SK-N-SH (cell line): ENCODE results near the gene RBBP8. TPM values are rescaled to one million over a fixed set of nuclear protein-coding genes. Genes with fewer than 3 reads are reported as not detected.

Experiments
- CTCF ChIA-PET: fragments of 300-600, 350-600 bp; formaldehyde crosslinking; extraction: SDS; loops from one replicate; lab custom pipeline; 2021; lab: Yijun Ruan, JAX
- POLR2A ChIA-PET: fragments of 350-600 bp; sonication (Branson Sonifier 250); formaldehyde crosslinking; extraction: SDS; loops from one replicate; lab custom pipeline; 2020; ENCODE audit warnings: antibody characterized with exemption, inconsistent platforms; lab: Yijun Ruan, JAX
- DNase-seq: peaks from one replicate; pipeline ENCODE4 v3.0.0; 2012
- H2AFZ ChIP-seq: fragments of 200-600 bp; sonication (generic); 2 replicates; pipeline ENCODE4 v1.8.1; 2016; ENCODE audit warnings: antibody characterized with exemption, mild to moderate bottlenecking, low read depth
- H3F3A ChIP-seq: fragments of 200-600 bp; sonication (generic); replicated peaks from 2 replicates; pipeline ENCODE3; 2016; ENCODE audit warnings: antibody characterized with exemption, mild to moderate bottlenecking; ENCODE audit not compliant: insufficient read depth
- H3K27ac ChIP-seq, 2 experiments: fragments of 200-500 bp in 1 of 2; fragments of 200-600 bp in 1 of 2; sonication (Bioruptor generic) in 1 of 2; sonication (generic), shearing (Covaris generic) in 1 of 2; 2 replicates each; pipeline versions ENCODE4 v1.5.1 to v1.6.1; 2014 to 2016; ENCODE audit warnings: low read depth in 2 of 2, inconsistent platforms in 1 of 2, low read length in 1 of 2, mild to moderate bottlenecking in 1 of 2, mixed read lengths in 1 of 2
- H3K27me3 ChIP-seq: fragments of 200-600 bp; sonication (generic), shearing (Covaris generic); 2 replicates; pipeline ENCODE4 v1.6.1; 2016; ENCODE audit warnings: mixed run types; ENCODE audit not compliant: insufficient read depth
- H3K36me3 ChIP-seq, 2 experiments: fragments of 200-500 bp in 1 of 2; fragments of 200-600 bp in 1 of 2; sonication (Bioruptor generic) in 1 of 2; sonication (generic) in 1 of 2; replicated peaks in 1 of 2; 2 replicates each; pipeline versions ENCODE3 to v1.5.1; 2014 to 2016; ENCODE audit warnings: low read length in 1 of 2, mild to moderate bottlenecking in 1 of 2; ENCODE audit not compliant: insufficient read depth in 2 of 2, control insufficient read depth in 1 of 2
- H3K4me1 ChIP-seq, 2 experiments: fragments of 200-500 bp in 1 of 2; fragments of 200-600 bp in 1 of 2; sonication (Bioruptor generic) in 1 of 2; sonication (generic), shearing (Covaris generic) in 1 of 2; 2 replicates each; pipeline versions ENCODE4 v1.5.1 to v1.6.1; 2014 to 2016; ENCODE audit warnings: low read depth in 1 of 2, low read length in 1 of 2, mixed run types in 1 of 2; ENCODE audit not compliant: insufficient read depth in 2 of 2, control insufficient read depth in 1 of 2
- H3K4me2 ChIP-seq: fragments of 200-600 bp; sonication (generic), shearing (Covaris generic); 2 replicates; pipeline ENCODE4 v1.6.1; 2017; ENCODE audit warnings: mixed run types
- H3K4me3 ChIP-seq, 2 experiments: fragments of 200-500 bp in 1 of 2; fragments of 200-600 bp in 1 of 2; sonication (Bioruptor generic) in 1 of 2; sonication (generic), shearing (Covaris generic) in 1 of 2; 2 replicates each; pipeline versions ENCODE4 v1.5.1 to v1.8.1; 2014 to 2016; ENCODE audit warnings: low read depth in 2 of 2, inconsistent platforms in 1 of 2, low read length in 1 of 2, mild to moderate bottlenecking in 1 of 2, mixed read lengths in 1 of 2, moderate library complexity in 1 of 2
- H3K79me2 ChIP-seq: fragments of 200-600 bp; sonication (generic); 2 replicates; pipeline ENCODE4 v1.8.1; 2017; ENCODE audit warnings: mild to moderate bottlenecking; ENCODE audit not compliant: insufficient read depth
- H3K9ac ChIP-seq: fragments of 200-600 bp; sonication (generic); 2 replicates; pipeline ENCODE4 v1.6.1; 2017; ENCODE audit warnings: mixed run types
- H3K9me2 ChIP-seq: fragments of 200-600 bp; sonication (generic); 2 replicates; pipeline ENCODE4 v1.6.1; 2017; ENCODE audit warnings: mixed run types
- H3K9me3 ChIP-seq: fragments of 200-600 bp; sonication (generic); 2 replicates; pipeline ENCODE4 v1.6.1; 2017; ENCODE audit warnings: mixed run types, mild to moderate bottlenecking, moderate library complexity
- H4K20me1 ChIP-seq: fragments of 200-600 bp; sonication (generic); 2 replicates; pipeline ENCODE4 v1.6.1; 2017; ENCODE audit warnings: mild to moderate bottlenecking, mixed run types; ENCODE audit not compliant: insufficient read depth
- EP300 ChIP-seq, 2 experiments: IDR thresholded peaks; 2 replicates each; pipeline versions ENCODE4 v1.4.0 to v1.6.1; 2012; ENCODE audit warnings: borderline replicate concordance in 1 of 2, low read depth in 1 of 2, low read length in 1 of 2
- FOSL2 ChIP-seq: IDR thresholded peaks from 2 replicates; pipeline ENCODE4 v1.4.0; 2012; ENCODE audit warnings: low read depth, mild to moderate bottlenecking, moderate library complexity, borderline replicate concordance
- FOXJ3 ChIP-seq: sonication (generic); formaldehyde crosslinking; IDR thresholded peaks from 2 replicates; pipeline ENCODE4 v1.5.1; 2020; ENCODE audit warnings: mild to moderate bottlenecking, missing genetic modification reagents
- GABPA ChIP-seq: IDR thresholded peaks from 2 replicates; pipeline ENCODE4 v1.4.0; 2012; ENCODE audit warnings: low read depth, mild to moderate bottlenecking
- IRF3 ChIP-seq: fragments of 150-350 bp; IDR thresholded peaks from 2 replicates; pipeline ENCODE4 v1.6.1; 2016; ENCODE audit warnings: mild to moderate bottlenecking, low read depth, low read length
- JUND ChIP-seq: IDR thresholded peaks from 2 replicates; pipeline ENCODE4 v1.4.0; 2012
- MAX ChIP-seq: IDR thresholded peaks from 2 replicates; pipeline ENCODE4 v1.4.0; 2012; ENCODE audit warnings: low read depth
- MEF2A ChIP-seq: IDR thresholded peaks from 2 replicates; pipeline ENCODE4 v1.4.0; 2012; ENCODE audit warnings: low read depth, borderline replicate concordance
- MXI1 ChIP-seq: IDR thresholded peaks from 2 replicates; pipeline ENCODE4 v1.6.1; 2012; ENCODE audit warnings: mild to moderate bottlenecking, low read depth, low read length, improper control_type of control experiment
- NFIC ChIP-seq: IDR thresholded peaks from 2 replicates; pipeline ENCODE4 v1.4.0; 2012; ENCODE audit warnings: borderline replicate concordance
- NRF1 ChIP-seq: IDR thresholded peaks from 2 replicates; pipeline ENCODE4 v1.6.1; 2012; ENCODE audit warnings: low read depth, mild to moderate bottlenecking, low read length
- POLR2AphosphoS5 ChIP-seq: IDR thresholded peaks from 2 replicates; pipeline ENCODE4 v1.6.1; 2012; ENCODE audit warnings: low read depth, low read length
- RAD21 ChIP-seq: IDR thresholded peaks from 2 replicates; pipeline ENCODE4 v1.6.1; 2012; ENCODE audit warnings: mild to moderate bottlenecking, low read length
- RCOR1 ChIP-seq: fragments of 150-350 bp; IDR thresholded peaks from 2 replicates; pipeline ENCODE4 v1.6.1; 2017; ENCODE audit warnings: antibody characterized with exemption, low read length
- REST ChIP-seq: IDR thresholded peaks from 2 replicates; pipeline ENCODE4 v1.6.1; 2012; ENCODE audit warnings: mild to moderate bottlenecking, low read depth, low read length, moderate library complexity
- RFX5 ChIP-seq: IDR thresholded peaks from 2 replicates; pipeline ENCODE4 v1.6.1; 2012; ENCODE audit warnings: mild to moderate bottlenecking, improper control_type of control experiment, low read length
- RXRA ChIP-seq: IDR thresholded peaks from 2 replicates; pipeline ENCODE4 v1.4.0; 2012; ENCODE audit warnings: low read depth, mild to moderate bottlenecking, borderline replicate concordance
- SIN3A ChIP-seq: IDR thresholded peaks from 2 replicates; pipeline ENCODE4 v1.6.1; 2012; ENCODE audit warnings: low read depth, mild to moderate bottlenecking, low read length, moderate library complexity, borderline replicate concordance
- SMC3 ChIP-seq: IDR thresholded peaks from 2 replicates; pipeline ENCODE4 v1.6.1; 2012; ENCODE audit warnings: low read depth, low read length, improper control_type of control experiment
- TCF12 ChIP-seq: IDR thresholded peaks from 2 replicates; pipeline ENCODE4 v1.4.0; 2012
- YY1 ChIP-seq: IDR thresholded peaks from 2 replicates; pipeline ENCODE4 v1.4.0; 2012; ENCODE audit warnings: low read depth, mild to moderate bottlenecking
- ZBTB33 ChIP-seq: IDR thresholded peaks from 2 replicates; pipeline ENCODE4 v1.4.0; 2012; ENCODE audit warnings: low read depth, borderline replicate concordance
- WGBS: methylation state at CpG from one replicate; pipeline ENCODE4 v1.1.6; 2017; ENCODE audit warnings: low lambda C conversion rate; 5-methylcytosine and 5-hydroxymethylcytosine counted together
- polyA plus RNA-seq, 3 experiments: library from polyadenylated mRNA; depleted of rRNA; stranded (reverse); fragments of >200 nt; gene quantifications; 2 replicates each; pipeline ENCODE4 v1.2.3, GENCODE V29; 2012

The RBBP8 gene
- polyA plus RNA-seq, 1 of the 3 experiments (the other 2 are of a cell fraction), result 9.6 TPM

- no peaks in the 10 kb centered on the region for H3K9me3 ChIP-seq
- H2AFZ ChIP-seq, result no peak overlapping the region
- no peak overlapping the region for H3K27ac ChIP-seq
- no peaks in the 10 kb centered on the region for H3K27me3 ChIP-seq
- H3K4me3 ChIP-seq, result no peak overlapping the region
- H3K79me2 ChIP-seq, result no peaks in the 10 kb centered on the region
- peaks cover 3% of the 10 kb centered on the region for H3F3A ChIP-seq
- DNase-seq, result no peak
- H4K20me1 ChIP-seq, result no peaks in the 10 kb centered on the region
- 99% methylated on average over 3 of the region's 3 CpGs for WGBS
- no peak overlapping the region for H3K9ac ChIP-seq
- peaks cover 17 to 52% of the 10 kb centered on the region in 2 experiments for H3K36me3 ChIP-seq
- H3K4me2 ChIP-seq, result no peak overlapping the region
- ChIA-PET POLR2A (no interaction called here), CTCF (interaction anchor here (0.7 to 1.0 kb wide), 2 partner anchors 10 to 174 kb away, joined by 3 read pairs; no protein-coding TSS in a partner anchor)
- H3K9me2 ChIP-seq, result no peaks in the 10 kb centered on the region
- no peaks in the 10 kb centered on the region for H3K4me1 ChIP-seq
- TF ChIP-seq RAD21, result no peak
- TF ChIP-seq IRF3, result no peak
- no peak for TF ChIP-seq SIN3A
- no peak for TF ChIP-seq POLR2AphosphoS5
- TF ChIP-seq JUND, result no peak
- TF ChIP-seq EP300 (IDR thresholded peaks at IDR 0.05; ENCODE audit: borderline replicate concordance in 1 of 2, low read depth in 1 of 2, low read length in 1 of 2), result no peak
- no peak for TF ChIP-seq FOSL2
- no peak for TF ChIP-seq MAX
- no peak for TF ChIP-seq FOXJ3 (CRISPR knock-in tag)
- TF ChIP-seq NRF1, result no peak
- no peak for TF ChIP-seq YY1
- no peak for TF ChIP-seq GABPA
- TF ChIP-seq MEF2A, result no peak
- TF ChIP-seq RFX5, result no peak
- TF ChIP-seq RXRA, result no peak
- no peak for TF ChIP-seq SMC3
- no peak for TF ChIP-seq RCOR1
- TF ChIP-seq NFIC, result no peak
Measured at GRCh38 chr18:22988208-22988607, 55.1 kb downstream of the RBBP8 start.

GRCh38 chr18:22998344-22998743 is 65.2 kb downstream of the RBBP8 start:
- H3K9me2 ChIP-seq, result no peaks in the 10 kb centered on the region
- ChIA-PET CTCF (interaction anchor here (1.2 to 1.5 kb wide), 2 partner anchors 15 to 69 kb away, joined by 4 to 6 read pairs; no protein-coding TSS in a partner anchor), POLR2A (no interaction called here)
- no peaks in the 10 kb centered on the region for H4K20me1 ChIP-seq
- no peaks in the 10 kb centered on the region for H3F3A ChIP-seq
- H3K27ac ChIP-seq, result no peak overlapping the region
- H3K4me2 ChIP-seq, result no peak overlapping the region
- DNase-seq, result no peak
- H3K79me2 ChIP-seq, result no peaks in the 10 kb centered on the region
- H3K9ac ChIP-seq, result no peak overlapping the region
- H2AFZ ChIP-seq, result no peak overlapping the region
- 100% methylated on average over 3 of the region's 3 CpGs for WGBS
- peaks cover 11 to 47% of the 10 kb centered on the region in 2 experiments for H3K36me3 ChIP-seq
- H3K27me3 ChIP-seq, result no peaks in the 10 kb centered on the region
- H3K4me1 ChIP-seq, result no peaks in the 10 kb centered on the region
- TF ChIP-seq YY1, result no peak
- no peak for TF ChIP-seq REST
- TF ChIP-seq RAD21, result no peak
- no peak for TF ChIP-seq TCF12
- TF ChIP-seq ZBTB33, result no peak
- no peak for TF ChIP-seq POLR2AphosphoS5
- TF ChIP-seq MXI1, result no peak
- H3K9me3 ChIP-seq, result no peaks in the 10 kb centered on the region
- H3K4me3 ChIP-seq, result no peak overlapping the region
